HepG2 (cell line): Measurements from ENCODE around the gene GPX2.

Experiments used
- ATF2 ChIP-seq: sonication (generic); formaldehyde crosslinking; IDR thresholded peaks from 2 replicates; pipeline ENCODE4 v1.4.0; 2020; ENCODE audit warnings: missing genetic modification reagents
- EZH2 ChIP-seq: conservative IDR thresholded peaks from 2 replicates; pipeline ENCODE4 v1.6.1; 2012; ENCODE audit warnings: mild to moderate bottlenecking, low read depth, low read length, moderate library complexity
- HNRNPK ChIP-seq: fragments of 200-400 bp; formaldehyde crosslinking; IDR thresholded peaks from 2 replicates; pipeline ENCODE4 v1.6.1; 2018; ENCODE audit warnings: low read length, low read depth, moderate library complexity, mild to moderate bottlenecking; ENCODE audit not compliant: poor library complexity, severe bottlenecking
- HNRNPUL1 ChIP-seq: fragments of 200-400 bp; formaldehyde crosslinking; IDR thresholded peaks from 2 replicates; pipeline ENCODE4 v1.6.1; 2017; ENCODE audit warnings: low read depth, mild to moderate bottlenecking, low read length, moderate library complexity
- YY1 ChIP-seq: IDR thresholded peaks from 2 replicates; pipeline ENCODE4 v1.6.1; 2011; ENCODE audit warnings: low read length, low read depth, moderate library complexity, mild to moderate bottlenecking; ENCODE audit not compliant: insufficient read depth, insufficient replicate concordance
- ZFX ChIP-seq: sonication (generic); formaldehyde crosslinking; IDR thresholded peaks from 2 replicates; pipeline ENCODE4 v1.4.0; 2020; ENCODE audit warnings: mild to moderate bottlenecking, low read depth, missing genetic modification reagents, moderate library complexity
- ZMYM2 ChIP-seq: sonication (generic); formaldehyde crosslinking; IDR thresholded peaks from 2 replicates; pipeline ENCODE4 v1.8.0; 2022; ENCODE audit warnings: mild to moderate bottlenecking, missing genetic modification reagents
- ZNF121 ChIP-seq: sonication (generic); formaldehyde crosslinking; IDR thresholded peaks from 2 replicates; pipeline ENCODE4 v1.5.0; 2020; ENCODE audit warnings: mild to moderate bottlenecking, missing genetic modification reagents
- ZNF275 ChIP-seq: sonication (generic); formaldehyde crosslinking; IDR thresholded peaks from 2 replicates; pipeline ENCODE4 v1.8.0; 2022; ENCODE audit warnings: missing genetic modification reagents, mild to moderate bottlenecking, inconsistent platforms, borderline replicate concordance
- ZNF292 ChIP-seq: sonication (generic); formaldehyde crosslinking; IDR thresholded peaks from 2 replicates; pipeline ENCODE4 v1.8.1; 2022; ENCODE audit warnings: mild to moderate bottlenecking, low read depth, missing genetic modification reagents, borderline replicate concordance
- ZNF530 ChIP-seq: sonication (generic); formaldehyde crosslinking; IDR thresholded peaks from 2 replicates; pipeline ENCODE4 v1.5.0; 2020; ENCODE audit warnings: low read depth, mild to moderate bottlenecking, missing genetic modification reagents
- TF ChIP-seq, protein P1 (sequence below): sonication (generic); formaldehyde crosslinking; IDR thresholded peaks from 2 replicates; pipeline ENCODE4 v1.5.1; 2020; ENCODE audit warnings: mild to moderate bottlenecking, missing genetic modification reagents, moderate library complexity
- TF ChIP-seq, protein P2 (sequence below): sonication (generic); formaldehyde crosslinking; IDR thresholded peaks from 2 replicates; pipeline ENCODE4 v1.8.1; 2023; ENCODE audit warnings: mild to moderate bottlenecking, missing genetic modification reagents
- TF ChIP-seq, protein P3 (sequence below): sonication (generic); formaldehyde crosslinking; IDR thresholded peaks from 2 replicates; pipeline ENCODE4 v1.4.0; 2020; ENCODE audit warnings: mild to moderate bottlenecking, missing genetic modification reagents, borderline replicate concordance

- no peak for TF ChIP-seq HNRNPK
- TF ChIP-seq ZMYM2, result no peak
- no peak for TF ChIP-seq EZH2
- TF ChIP-seq ZFX (CRISPR knock-in tag), result no peak
- TF ChIP-seq ZNF530 (CRISPR knock-in tag), result no peak
- TF ChIP-seq YY1, result no peak
- TF ChIP-seq HNRNPUL1, result no peak
- TF ChIP-seq, protein P1, sequence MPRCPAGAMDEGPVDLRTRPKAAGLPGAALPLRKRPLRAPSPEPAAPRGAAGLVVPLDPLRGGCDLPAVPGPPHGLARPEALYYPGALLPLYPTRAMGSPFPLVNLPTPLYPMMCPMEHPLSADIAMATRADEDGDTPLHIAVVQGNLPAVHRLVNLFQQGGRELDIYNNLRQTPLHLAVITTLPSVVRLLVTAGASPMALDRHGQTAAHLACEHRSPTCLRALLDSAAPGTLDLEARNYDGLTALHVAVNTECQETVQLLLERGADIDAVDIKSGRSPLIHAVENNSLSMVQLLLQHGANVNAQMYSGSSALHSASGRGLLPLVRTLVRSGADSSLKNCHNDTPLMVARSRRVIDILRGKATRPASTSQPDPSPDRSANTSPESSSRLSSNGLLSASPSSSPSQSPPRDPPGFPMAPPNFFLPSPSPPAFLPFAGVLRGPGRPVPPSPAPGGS, result no peak
- no peak for TF ChIP-seq ATF2 (CRISPR knock-in tag)
- no peak for TF ChIP-seq ZNF292 (CRISPR knock-in tag)
- TF ChIP-seq, protein P2, sequence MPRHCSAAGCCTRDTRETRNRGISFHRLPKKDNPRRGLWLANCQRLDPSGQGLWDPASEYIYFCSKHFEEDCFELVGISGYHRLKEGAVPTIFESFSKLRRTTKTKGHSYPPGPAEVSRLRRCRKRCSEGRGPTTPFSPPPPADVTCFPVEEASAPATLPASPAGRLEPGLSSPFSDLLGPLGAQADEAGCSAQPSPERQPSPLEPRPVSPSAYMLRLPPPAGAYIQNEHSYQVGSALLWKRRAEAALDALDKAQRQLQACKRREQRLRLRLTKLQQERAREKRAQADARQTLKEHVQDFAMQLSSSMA, result no peak
- TF ChIP-seq ZNF275, result no peak
- no peak for TF ChIP-seq ZNF121 (CRISPR knock-in tag)
- TF ChIP-seq, protein P3, sequence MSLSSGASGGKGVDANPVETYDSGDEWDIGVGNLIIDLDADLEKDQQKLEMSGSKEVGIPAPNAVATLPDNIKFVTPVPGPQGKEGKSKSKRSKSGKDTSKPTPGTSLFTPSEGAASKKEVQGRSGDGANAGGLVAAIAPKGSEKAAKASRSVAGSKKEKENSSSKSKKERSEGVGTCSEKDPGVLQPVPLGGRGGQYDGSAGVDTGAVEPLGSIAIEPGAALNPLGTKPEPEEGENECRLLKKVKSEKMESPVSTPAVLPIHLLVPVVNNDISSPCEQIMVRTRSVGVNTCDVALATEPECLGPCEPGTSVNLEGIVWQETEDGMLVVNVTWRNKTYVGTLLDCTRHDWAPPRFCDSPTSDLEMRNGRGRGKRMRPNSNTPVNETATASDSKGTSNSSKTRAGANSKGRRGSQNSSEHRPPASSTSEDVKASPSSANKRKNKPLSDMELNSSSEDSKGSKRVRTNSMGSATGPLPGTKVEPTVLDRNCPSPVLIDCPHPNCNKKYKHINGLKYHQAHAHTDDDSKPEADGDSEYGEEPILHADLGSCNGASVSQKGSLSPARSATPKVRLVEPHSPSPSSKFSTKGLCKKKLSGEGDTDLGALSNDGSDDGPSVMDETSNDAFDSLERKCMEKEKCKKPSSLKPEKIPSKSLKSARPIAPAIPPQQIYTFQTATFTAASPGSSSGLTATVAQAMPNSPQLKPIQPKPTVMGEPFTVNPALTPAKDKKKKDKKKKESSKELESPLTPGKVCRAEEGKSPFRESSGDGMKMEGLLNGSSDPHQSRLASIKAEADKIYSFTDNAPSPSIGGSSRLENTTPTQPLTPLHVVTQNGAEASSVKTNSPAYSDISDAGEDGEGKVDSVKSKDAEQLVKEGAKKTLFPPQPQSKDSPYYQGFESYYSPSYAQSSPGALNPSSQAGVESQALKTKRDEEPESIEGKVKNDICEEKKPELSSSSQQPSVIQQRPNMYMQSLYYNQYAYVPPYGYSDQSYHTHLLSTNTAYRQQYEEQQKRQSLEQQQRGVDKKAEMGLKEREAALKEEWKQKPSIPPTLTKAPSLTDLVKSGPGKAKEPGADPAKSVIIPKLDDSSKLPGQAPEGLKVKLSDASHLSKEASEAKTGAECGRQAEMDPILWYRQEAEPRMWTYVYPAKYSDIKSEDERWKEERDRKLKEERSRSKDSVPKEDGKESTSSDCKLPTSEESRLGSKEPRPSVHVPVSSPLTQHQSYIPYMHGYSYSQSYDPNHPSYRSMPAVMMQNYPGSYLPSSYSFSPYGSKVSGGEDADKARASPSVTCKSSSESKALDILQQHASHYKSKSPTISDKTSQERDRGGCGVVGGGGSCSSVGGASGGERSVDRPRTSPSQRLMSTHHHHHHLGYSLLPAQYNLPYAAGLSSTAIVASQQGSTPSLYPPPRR (CRISPR knock-in tag), result no peak
These were observed 12.3 kb downstream of the GPX2 start for GRCh38 chr14:64930085-64930843.
